Suprapubic skin (tissue), 4 donors: ENCODE measurements around the gene IKZF1. TPM values are rescaled to one million over a fixed set of nuclear protein-coding genes. Genes with fewer than 3 reads are reported as not detected.

Experiments used
- DNase-seq, 2 donors: peaks; one replicate each; pipeline ENCODE4 v3.0.0-alpha.2; 2019; ENCODE audit warnings: low spot score in 2 of 2
- H3K27ac ChIP-seq: fragments of 200-600 bp; sonication (generic); one replicate; pipeline ENCODE4 v1.5.1; 2019
- H3K27me3 ChIP-seq: fragments of 200-600 bp; sonication (generic); one replicate; pipeline ENCODE4 v1.5.1; 2019
- H3K36me3 ChIP-seq: fragments of 200-600 bp; sonication (generic); one replicate; pipeline ENCODE4 v1.5.1; 2019
- H3K4me1 ChIP-seq: fragments of 200-600 bp; sonication (generic); one replicate; pipeline ENCODE4 v1.5.1; 2019
- H3K4me3 ChIP-seq: fragments of 200-600 bp; sonication (generic); one replicate; pipeline ENCODE4 v1.5.1; 2019; ENCODE audit warnings: mild to moderate bottlenecking
- H3K9me3 ChIP-seq: fragments of 200-600 bp; sonication (generic); one replicate; pipeline ENCODE4 v1.5.1; 2019
- EP300 ChIP-seq: sonication (generic); formaldehyde crosslinking; IDR thresholded peaks from one replicate; pipeline ENCODE4 v1.6.1; 2017; ENCODE audit warnings: antibody characterized with exemption
- POLR2A ChIP-seq, 2 donors: fragments of 450-650 bp; IDR thresholded peaks; one replicate each; pipeline ENCODE4 v1.6.1; 2017; ENCODE audit warnings: antibody characterized with exemption in 2 of 2, mild to moderate bottlenecking in 2 of 2, moderate library complexity in 2 of 2
- POLR2AphosphoS5 ChIP-seq, 3 donors: sonication (generic); formaldehyde crosslinking; IDR thresholded peaks; one replicate each; pipeline ENCODE4 v1.6.1; 2017; ENCODE audit warnings: antibody characterized with exemption in 3 of 3
- WGBS: methylation state at CpG from one replicate; pipeline ENCODE4 v1.1.5; 2018; 5-methylcytosine and 5-hydroxymethylcytosine counted together
- total RNA-seq, 4 donors: library from RNA; depleted of rRNA; stranded (reverse); fragments of >200 nt; gene quantifications; one replicate each; pipeline ENCODE4 v1.1.0, GENCODE V29; 2016
- TF ChIP-seq, protein P1 (sequence below), 2 donors: fragments of 200-600 bp in 1 of 2; fragments of 450-650 bp in 1 of 2; sonication (generic) in 1 of 2; IDR thresholded peaks; one replicate each; pipeline ENCODE4 v1.5.1; 2016 to 2019; ENCODE audit warnings: antibody characterized with exemption in 2 of 2, mild to moderate bottlenecking in 1 of 2, moderate library complexity in 1 of 2

IKZF1 gene
- total RNA-seq, 4 donors from 2014 or later = 3.2 to 17.5 (median 6.2) TPM

DNA sequence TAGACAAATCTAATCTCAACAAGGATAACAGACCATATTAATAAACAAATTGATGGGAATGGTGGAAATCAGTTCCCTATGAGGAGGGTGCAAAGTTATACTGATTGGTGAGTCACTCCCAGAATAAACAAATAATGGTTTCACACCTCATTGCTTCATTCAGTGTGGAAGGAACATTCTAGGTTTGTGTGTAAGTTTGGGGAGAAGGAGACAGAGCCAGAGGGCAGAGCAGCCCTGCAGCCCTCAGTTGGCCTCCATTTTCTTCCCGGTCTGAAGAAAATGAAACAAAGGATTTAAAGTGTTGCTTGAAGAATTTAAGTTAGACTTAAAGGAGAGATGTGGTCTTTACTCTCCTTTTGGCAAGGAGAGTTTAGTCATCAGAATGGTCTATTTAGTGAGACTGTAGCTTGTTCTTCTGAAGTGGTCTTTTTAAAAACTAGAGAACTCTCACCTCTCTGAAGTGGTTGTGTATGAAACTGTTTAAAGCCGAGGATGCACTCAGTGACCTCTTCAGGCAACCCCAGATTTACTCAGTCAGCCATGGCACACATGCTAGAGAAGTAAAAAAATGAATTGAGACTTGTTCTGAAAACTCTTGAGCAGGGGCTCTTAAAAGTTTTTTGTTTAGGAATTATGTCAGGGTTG is 27.2 kb downstream of the IKZF1 start:
- no peaks in the 10 kb centered on the region for H3K36me3 ChIP-seq
- no peak overlapping the region for H3K4me3 ChIP-seq
- peaks cover 3% of the 10 kb centered on the region for H3K4me1 ChIP-seq
- DNase-seq = no peak
- no peaks in the 10 kb centered on the region for H3K27me3 ChIP-seq
- no peak for TF ChIP-seq POLR2AphosphoS5 (IDR thresholded peaks at IDR 0.05)
- TF ChIP-seq, protein P1, sequence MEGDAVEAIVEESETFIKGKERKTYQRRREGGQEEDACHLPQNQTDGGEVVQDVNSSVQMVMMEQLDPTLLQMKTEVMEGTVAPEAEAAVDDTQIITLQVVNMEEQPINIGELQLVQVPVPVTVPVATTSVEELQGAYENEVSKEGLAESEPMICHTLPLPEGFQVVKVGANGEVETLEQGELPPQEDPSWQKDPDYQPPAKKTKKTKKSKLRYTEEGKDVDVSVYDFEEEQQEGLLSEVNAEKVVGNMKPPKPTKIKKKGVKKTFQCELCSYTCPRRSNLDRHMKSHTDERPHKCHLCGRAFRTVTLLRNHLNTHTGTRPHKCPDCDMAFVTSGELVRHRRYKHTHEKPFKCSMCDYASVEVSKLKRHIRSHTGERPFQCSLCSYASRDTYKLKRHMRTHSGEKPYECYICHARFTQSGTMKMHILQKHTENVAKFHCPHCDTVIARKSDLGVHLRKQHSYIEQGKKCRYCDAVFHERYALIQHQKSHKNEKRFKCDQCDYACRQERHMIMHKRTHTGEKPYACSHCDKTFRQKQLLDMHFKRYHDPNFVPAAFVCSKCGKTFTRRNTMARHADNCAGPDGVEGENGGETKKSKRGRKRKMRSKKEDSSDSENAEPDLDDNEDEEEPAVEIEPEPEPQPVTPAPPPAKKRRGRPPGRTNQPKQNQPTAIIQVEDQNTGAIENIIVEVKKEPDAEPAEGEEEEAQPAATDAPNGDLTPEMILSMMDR (IDR thresholded peaks at IDR 0.05) = no peak
- no peak for TF ChIP-seq EP300
- no peak for TF ChIP-seq POLR2A (IDR thresholded peaks at IDR 0.05)
- WGBS = 75% methylated on average over 2 of the region's 2 CpGs
- no peaks in the 10 kb centered on the region for H3K9me3 ChIP-seq
- H3K27ac ChIP-seq = no peak overlapping the region

DNA sequence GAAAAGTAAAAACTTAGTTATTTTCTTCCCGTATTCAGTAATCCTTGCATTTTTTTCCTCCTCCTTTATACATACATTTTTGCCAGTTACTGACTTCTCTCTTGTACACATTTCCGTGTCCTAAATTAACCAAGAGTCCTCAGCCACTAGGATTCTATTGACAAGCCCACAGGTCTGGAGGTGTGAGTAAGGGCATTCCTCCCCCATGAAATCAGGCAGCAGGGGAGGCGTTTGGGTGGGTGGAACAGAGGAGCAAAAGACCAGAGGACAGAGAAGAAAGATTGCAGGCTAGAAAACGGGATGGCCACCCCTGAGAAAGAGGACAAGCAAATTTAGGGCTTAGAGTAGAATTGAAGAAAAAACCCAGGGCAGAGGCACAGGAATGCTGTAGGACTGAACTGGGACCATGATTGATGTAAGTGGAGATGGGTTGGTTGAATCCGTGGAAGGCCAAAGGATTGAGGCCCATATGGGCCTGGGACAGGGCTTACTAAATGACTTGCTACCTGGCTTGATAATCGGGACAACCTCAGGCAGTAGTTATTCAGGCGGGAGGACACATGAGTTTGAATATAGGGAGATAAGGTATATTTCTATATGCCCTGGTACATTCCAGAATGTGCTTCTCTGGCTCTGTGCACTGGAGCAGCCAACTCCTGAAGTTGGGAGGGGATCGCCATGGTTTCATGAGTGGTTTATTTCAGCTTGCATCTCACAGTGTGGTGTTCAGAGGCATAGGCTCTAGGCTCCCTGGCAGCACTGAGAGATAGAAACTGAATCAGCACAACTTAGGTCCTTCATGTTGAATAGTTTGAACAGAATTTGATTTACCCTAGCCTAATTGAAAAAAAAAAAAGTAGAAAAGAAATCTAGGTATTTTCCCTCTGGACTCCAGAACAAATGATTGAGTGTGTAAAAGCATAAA is 28.0 kb downstream of the IKZF1 start:
- Histone ChIP-seq H3K27ac (no peak overlapping the region), H3K4me1 (peaks cover 3% of the 10 kb centered on the region), H3K9me3 (no peaks in the 10 kb centered on the region), H3K36me3 (no peaks in the 10 kb centered on the region), H3K27me3 (no peaks in the 10 kb centered on the region), H3K4me3 (no peak overlapping the region)
- WGBS = 76% methylated on average over 8 of the region's 8 CpGs
- no peak for DNase-seq
- TF ChIP-seq POLR2AphosphoS5 (IDR thresholded peaks at IDR 0.05) (no peak), POLR2A (IDR thresholded peaks at IDR 0.05) (no peak), EP300 (no peak)
- TF ChIP-seq, protein P1 (IDR thresholded peaks at IDR 0.05) = no peak

DNA sequence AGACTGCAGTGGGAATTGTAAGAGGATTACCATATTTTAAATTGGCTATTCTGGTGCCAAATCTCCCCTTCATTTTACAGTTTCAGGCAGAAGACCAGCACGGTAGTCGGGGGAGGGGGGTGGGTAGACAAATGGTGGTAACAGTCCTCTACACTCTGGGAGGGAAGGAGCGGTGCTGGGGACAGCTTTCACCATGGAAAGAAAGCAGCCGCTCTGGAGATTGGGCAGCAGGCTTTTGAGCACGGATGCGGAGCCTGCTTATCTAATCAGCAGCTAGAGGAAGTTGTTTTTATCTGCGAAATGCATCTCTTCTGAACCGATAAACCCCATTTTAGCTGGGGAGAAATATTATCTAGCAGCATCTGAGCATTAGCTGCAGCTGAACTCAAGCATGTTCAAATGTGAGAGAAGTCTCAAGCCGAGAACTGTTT is 28.7 kb downstream of the IKZF1 start:
- no peak for TF ChIP-seq POLR2AphosphoS5 (IDR thresholded peaks at IDR 0.05)
- no peak for TF ChIP-seq EP300
- TF ChIP-seq, protein P1 (IDR thresholded peaks at IDR 0.05) = no peak
- no peak for TF ChIP-seq POLR2A (IDR thresholded peaks at IDR 0.05)
- WGBS = 21% methylated on average over 9 of the region's 9 CpGs
- no peaks in the 10 kb centered on the region for H3K36me3 ChIP-seq
- no peak overlapping the region for H3K4me3 ChIP-seq
- DNase-seq = no peak
- H3K4me1 ChIP-seq = peaks cover 3% of the 10 kb centered on the region
- no peaks in the 10 kb centered on the region for H3K9me3 ChIP-seq
- H3K27me3 ChIP-seq = no peaks in the 10 kb centered on the region
- no peak overlapping the region for H3K27ac ChIP-seq

DNA sequence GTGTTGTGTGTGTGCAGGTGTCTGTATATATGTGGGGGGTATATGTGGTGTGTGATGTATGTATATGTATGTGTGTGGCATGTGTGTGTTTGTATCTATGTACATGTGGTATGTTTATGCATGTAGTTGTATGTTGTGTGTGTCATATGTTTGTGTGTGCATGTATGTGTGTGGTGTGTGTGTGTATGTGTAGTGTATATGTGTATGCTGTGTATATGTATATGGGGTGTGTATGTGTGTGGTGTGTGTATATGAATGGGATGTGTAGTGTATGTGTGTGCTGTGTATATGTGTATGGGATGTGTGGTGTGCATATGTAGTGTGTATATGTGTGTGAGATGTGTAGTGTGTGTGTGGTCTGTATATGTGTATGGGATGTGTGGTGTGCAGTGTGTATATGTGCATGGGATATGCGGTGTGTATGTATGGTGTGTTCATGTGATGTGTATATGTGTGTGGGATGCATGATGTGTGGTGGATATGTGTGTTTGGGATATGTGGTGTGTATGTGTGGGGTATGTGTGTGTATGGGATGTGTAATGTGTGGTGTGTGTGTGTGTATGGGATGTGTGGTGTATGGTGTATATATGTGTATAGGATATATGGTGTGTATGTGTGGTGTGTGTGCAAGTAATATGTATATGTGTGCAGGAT is 30.0 kb downstream of the IKZF1 start:
- no peak for DNase-seq
- Histone ChIP-seq H3K27ac (no peak overlapping the region), H3K27me3 (no peaks in the 10 kb centered on the region), H3K4me3 (no peak overlapping the region), H3K36me3 (no peaks in the 10 kb centered on the region), H3K9me3 (no peaks in the 10 kb centered on the region), H3K4me1 (peaks cover 3% of the 10 kb centered on the region)
- 98% methylated on average over 1 of the region's 1 CpG for WGBS
- TF ChIP-seq, protein P1 (IDR thresholded peaks at IDR 0.05) = no peak
- TF ChIP-seq POLR2A (IDR thresholded peaks at IDR 0.05) (no peak), POLR2AphosphoS5 (IDR thresholded peaks at IDR 0.05) (no peak), EP300 (no peak)
